Stimulated activated CD4-positive, alpha-beta T cell treated with anti-CD3 and anti-CD28 coated beads, Interleukin-4, amount 100 ng/mL, for 4 hours (primary cell): ENCODE measurements around the gene ANKRD2.

Experiments
- DNase-seq, 2 experiments: peaks; one replicate each; pipeline ENCODE4 v3.0.0-alpha.2; 2020

The ANKRD2 gene

DNA sequence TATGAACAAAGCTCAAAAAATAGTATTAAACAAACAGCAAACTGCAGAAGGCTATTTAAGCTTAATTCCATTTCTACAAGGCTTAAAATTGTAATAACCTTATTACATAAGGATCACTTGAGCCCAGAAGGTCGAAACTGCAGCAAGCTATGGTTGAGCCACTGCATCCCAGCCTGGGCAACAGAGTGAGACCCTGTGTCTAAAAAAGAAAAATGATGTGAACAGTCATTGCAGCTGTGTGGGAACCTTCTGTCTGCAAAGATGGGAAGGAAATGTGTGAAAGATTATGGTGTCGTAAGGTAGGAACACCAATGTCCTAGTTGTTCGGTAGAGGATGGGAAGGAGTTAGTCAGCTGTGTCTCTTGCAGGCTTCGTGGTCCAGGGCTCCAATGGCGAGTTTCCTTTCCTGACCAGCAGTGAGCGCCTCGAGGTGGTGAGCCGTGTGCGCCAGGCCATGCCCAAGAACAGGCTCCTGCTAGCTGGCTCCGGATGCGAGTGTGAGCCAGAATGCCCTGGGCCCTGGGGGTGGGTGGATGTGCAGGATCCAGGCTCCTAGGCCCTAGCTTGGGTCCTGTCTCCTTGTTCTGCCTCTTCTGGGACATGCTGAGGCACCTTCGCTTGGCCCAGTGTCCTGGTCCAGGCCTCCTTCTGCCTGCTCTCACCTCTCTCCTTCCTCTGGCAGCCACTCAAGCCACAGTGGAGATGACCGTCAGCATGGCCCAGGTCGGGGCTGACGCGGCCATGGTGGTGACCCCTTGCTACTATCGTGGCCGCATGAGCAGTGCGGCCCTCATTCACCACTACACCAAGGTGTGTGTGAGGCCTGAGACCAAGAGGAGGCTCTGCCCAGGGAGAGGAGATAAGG, 26.1 kb downstream of the ANKRD2 start:
- DNase-seq = no peak

DNA sequence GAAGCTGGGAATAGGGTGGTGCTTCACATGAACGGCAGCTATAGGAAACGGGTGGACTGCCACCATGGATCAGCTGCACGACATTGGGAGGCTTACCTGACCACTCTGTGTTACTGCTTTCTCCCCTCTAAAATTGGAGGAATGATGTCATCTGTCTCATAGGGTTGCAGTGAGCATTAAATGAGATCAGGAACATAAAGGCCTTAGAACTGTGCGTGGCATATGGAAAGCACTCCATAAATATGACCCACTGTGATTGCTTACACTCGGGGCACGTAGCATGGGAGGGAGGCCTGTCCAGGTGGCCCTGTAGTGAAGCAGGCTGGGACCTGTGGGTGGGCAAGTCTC, 26.7 kb downstream of the ANKRD2 start:
- DNase-seq = no peak

DNA sequence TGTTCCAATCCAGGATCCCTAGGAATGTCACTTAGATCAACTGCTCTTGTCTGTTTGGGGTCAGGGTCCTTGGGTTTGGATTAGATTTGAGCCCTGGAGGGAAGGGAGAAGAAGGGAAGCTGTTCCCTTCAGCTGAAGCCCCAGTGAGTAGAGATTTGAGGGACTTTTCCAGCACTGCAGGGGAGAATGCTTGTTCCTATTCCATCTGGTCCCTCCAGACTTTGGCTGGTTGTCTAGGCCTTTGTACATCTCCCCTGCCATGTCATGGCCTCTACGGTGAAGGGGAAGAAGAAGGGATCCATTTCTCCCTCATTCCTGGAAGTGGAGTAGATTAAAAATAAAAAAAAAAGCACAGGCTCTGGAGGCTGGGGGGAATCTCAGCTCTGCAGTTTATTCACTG, 28.0 kb downstream of the ANKRD2 start:
- DNase-seq = no peak

DNA sequence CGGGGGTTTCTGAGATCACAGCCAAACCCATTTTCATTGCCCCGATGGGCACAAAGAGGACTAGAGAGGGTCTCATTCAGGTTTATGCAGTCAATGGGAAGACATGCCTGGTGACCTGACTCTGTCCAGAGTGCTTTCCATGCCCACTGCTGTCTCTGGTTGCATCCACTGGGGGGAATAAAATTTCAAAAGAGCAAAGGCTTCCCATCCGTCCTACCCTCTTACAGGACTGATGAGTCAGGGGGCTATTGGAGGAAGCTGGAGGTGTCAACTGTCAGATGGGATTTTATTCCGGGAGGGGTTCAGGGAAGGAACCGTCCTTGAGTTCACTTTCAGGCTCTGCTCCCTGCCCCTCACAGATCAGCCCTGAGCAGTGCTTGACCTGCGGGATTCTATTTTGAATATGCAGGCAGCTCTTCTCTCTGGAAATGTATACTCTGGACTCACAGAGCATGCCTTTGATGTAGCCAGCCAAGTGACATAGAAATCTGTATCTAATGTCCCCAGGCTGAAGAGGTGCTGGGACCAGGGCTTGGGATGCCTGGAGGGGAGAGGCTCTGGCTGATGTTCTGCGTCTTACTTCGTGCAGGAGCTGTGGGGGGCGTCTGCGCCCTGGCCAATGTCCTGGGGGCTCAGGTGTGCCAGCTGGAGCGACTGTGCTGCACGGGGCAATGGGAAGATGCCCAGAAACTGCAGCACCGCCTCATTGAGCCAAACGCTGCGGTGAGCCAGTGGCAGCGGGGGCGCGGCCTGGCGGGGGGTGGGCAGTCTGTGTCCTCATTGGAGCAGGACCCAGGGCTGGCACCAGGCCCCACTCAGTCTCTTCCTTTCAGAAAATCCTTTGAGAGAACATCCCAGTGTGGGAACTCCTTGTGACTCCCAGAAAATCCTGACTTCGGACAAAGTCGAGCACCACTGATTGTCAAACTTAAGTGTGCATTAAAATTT, 29.0 kb downstream of the ANKRD2 start:
- no peak for DNase-seq

DNA sequence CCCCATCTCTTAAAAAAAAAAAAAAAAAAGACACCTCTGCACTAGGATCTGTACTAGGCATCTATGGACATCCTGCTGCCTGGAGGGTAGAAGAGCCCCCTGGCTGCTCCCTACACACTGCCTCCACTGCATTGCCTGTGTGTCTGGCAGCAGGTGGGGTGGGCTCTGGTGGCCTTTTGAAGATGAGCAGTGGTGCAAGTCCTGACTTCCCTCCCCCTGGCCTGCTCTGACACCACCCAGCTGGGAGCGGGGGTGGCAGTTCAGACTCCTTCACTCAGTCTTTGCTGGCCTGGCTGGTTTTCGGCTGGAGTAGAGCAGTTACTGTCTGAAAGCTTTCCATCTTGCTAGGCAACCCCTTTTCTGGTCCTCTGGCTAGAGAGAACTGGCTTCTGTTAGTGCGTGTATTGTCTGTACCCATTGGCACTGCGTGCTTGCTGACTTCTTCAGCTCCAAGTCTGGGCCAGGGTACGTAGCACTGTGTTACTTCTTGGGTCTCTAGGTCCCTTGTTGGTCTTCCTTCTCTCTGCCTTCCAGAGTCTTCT, 34.6 kb downstream of the ANKRD2 start:
- no peak for DNase-seq

GRCh38 chr10:97608991-97609561, 36.5 kb downstream of the ANKRD2 start:
- no peak for DNase-seq

DNA sequence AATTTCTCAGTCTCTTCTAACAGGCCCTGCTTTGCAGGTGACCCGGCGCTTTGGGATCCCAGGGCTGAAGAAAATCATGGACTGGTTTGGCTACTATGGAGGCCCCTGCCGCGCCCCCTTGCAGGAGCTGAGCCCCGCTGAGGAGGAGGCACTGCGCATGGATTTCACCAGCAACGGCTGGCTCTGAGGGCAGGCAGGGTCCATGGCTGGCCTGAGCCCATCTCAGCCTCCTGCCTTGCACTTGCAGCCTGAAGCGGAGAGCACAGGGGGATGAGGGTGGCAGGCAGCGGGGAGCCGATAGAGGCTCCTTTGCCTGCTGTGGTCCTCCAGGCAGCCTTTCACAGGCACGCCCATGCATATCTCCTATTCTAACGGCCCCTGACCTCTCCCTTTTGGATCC, 38.9 kb downstream of the ANKRD2 start:
- DNase-seq = no peak

DNA sequence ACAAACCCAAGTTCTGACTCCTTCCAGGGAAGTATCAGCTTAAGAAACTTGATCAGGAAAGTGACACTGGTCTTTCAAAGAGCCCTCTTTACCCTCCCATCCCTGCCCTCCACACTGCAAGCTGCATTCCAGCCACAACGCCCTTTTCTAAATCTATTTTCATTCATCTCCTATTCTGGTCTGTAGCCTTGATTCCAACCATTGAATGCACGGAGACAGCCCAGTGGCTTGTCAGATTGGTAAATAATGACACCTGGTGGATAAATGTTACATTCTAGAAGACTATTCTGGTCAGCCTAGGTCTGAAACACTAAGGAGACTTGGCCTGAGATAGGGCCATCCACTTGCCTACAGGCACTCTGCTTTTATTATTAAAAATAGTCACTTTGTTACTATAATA, 39.8 kb downstream of the ANKRD2 start:
- DNase-seq = no peak

DNA sequence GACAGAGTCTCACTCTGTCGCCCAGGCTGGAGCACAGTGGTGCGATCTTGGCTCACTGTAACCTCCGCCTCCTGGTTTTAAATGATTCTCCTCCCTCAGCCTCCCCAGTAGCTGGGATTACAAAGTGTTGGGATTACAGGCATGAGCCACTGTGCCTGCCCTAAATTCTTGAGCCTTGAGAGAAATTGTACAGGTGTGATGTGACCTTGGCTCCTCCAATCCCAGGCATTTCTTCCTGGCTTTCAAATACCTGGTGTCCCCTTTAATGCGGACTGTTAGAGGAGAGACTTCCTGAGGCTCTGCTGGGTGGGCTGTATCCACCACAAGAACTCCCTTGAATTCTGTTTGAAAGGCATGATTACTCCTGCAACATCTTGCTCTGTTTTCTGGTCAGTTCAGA, 45.7 kb downstream of the ANKRD2 start:
- no peak for DNase-seq

DNA sequence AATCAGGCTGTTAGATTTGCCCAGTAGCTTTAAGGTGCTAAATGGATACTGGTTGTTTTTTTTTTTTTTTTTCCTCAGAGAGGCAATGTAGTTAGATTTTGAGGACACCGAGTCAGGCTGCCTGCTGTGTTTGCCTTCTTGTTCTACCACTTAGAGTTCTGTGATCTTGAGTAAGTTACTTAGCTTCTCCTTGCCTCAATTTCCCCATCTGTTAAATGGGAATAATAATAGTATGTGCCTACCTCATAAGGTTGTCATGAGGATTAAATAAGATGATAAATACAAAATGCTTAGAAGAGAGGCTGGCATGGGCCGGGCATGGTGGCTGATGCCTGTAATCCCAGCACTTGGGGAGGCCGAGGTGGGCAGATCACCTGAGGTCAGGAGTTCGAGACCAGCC, 46.2 kb downstream of the ANKRD2 start:
- DNase-seq = no peak

GRCh38 chr10:97623277-97623676, 50.7 kb downstream of the ANKRD2 start:
- no peak for DNase-seq

DNA sequence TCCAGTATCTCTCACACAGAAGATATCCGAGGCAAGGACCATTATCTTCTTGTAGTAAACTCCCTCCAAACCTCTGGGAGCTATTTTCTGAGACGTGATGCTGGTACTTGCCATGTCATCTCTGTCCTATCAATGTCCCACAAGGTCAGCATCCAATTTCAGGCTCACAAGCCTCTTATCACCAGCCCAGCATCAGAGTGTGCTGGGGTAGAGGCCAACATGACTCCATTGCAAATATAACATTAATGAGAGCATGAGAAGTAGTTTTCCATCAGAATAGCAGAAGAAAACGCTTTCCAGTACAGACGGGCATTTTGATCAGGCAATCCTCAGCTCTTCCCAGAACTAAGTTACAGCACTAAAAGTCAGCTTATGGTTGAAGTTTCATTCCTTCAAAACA, 55.2 kb downstream of the ANKRD2 start:
- DNase-seq = no peak

DNA sequence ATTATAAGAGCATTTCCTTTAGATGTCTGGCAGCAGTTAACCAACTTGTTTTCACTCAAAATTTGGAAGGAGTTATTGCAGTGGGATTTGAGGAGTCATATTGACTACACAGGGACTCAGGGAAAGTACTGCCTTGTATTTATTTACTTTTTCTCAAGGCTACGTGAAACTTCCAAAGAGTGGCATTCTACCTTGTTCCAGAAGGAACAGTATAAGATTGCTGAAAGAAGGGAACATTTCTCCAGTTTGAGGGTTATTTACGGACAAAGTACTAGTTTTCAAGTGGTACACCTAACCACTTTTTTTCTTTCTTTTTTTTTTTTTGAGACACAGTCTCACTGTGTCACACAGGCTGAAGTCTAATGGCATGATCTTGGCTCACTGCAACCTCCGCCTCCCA, 55.6 kb downstream of the ANKRD2 start:
- DNase-seq = no peak

GRCh38 chr10:97629289-97629688, 56.7 kb downstream of the ANKRD2 start:
- no peak for DNase-seq

DNA sequence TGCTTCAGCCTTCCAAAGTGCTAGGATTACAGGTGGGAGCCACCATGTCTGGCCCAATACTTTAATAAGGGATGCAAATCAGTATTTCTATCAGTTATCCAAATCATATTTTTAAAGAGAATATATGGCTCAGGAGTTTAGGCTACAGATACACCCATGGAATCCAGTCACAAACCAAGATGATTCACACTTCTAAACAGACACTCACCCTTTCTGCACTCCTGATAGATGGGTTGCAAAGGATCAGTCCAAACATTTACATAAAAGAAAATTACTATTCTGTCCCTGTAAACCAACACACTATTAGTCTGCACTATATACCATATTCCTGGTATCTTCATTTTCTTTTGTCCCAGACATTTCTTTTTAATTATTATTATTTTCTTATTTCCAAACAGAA, 58.5 kb downstream of the ANKRD2 start:
- no peak for DNase-seq

DNA sequence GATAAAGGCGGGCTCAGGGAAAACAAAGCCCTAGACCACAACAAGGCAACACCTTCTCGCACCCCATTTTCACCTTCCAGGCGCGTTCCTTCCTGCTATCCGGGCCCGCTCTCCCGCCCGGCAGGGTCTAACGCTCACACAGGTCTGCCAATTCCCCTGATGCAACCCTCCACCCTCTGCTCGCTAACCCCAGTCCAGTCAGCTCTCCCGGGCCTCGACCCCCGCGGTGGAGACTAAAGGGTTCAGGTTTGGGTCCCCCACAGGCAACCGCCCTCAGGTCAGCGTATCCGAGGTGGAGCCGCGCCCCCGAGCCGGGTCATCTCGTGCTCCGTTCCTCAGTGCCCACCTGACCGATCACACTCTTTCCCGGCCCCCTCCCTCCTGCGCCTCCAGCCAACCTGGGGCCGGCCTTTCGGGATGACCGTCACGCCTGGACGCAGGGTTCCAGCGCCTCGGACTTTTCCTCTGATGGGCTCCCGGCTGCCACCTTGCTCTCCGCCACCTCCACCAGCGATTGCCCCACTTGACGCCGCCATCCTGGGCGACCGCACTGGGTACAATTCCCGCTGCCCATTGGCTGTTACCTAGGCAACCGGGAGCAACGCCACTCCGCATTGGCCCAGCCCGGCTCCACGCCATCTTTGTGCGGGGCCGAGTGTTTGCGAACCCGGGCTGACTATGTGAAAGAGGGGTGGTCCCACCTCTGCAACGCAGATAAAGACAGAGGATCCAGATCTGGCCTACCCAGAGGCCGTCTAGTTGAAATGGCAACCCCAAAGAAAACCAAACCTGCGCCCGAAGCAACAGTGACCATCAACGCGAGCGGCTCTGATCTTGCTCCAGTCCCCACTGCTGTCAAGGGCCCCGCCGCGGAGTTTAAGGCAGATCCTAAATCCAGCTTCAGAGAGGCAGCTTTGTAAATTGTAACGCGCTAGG, 60.6 kb downstream of the ANKRD2 start, which contains the start of gene MORN4:
Gene MORN4 (minus strand): TSS at position 552 of the 936 bp plus-strand sequence. CDS start 13,847 bp downstream, outside the sequence.
- peak; percentile 84 to 86 for DNase-seq
